NCI-H345 treated with DMSO at 0.1 percent for 48 hours (cell line): Measurements from ENCODE around the gene SERPINA12.
"Not testable (repeated sequence)": the region's sequence is repeated elsewhere in the genome, so short reads cannot be mapped to it uniquely, and the experiment has no call there.

ENCODE experiments used
- DNase-seq: peaks from one replicate; lab custom pipeline; 2025; ENCODE audit not compliant: unreplicated experiment; lab: John Stamatoyannopoulos, UW

Gene SERPINA12

GRCh38 chr14:94538070-94538740 is 28.9 kb upstream of the SERPINA12 start:
- no peak for DNase-seq

- no peak for DNase-seq
Measured at GRCh38 chr14:94536836-94537235, 27.6 kb upstream of the SERPINA12 start.

- DNase-seq: no peak
Measured at GRCh38 chr14:94535506-94535905, 26.2 kb upstream of the SERPINA12 start.

GRCh38 chr14:94532447-94532846 is 23.2 kb upstream of the SERPINA12 start:
- DNase-seq: no peak

- DNase-seq: no peak
Measured at GRCh38 chr14:94531187-94531586, 21.9 kb upstream of the SERPINA12 start.

DNA sequence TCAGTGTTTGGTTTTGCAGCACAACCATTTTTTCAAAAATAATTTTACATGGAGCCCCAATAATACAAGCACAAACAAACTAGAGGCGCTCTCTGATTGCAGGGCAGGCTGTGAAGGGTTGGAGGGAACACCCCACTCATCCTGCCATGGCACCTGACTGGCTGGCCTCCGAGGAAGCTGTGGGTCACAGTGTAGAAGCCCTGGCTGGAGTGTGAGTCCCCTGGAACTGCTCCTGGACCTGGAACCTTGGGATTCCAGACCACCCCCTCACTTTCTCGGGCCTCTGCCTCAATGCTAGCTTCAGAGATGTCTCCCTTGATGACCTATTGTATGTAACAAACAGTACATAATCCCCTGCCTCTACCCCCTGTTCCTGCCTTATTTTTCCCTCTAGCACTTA is 14.8 kb upstream of the SERPINA12 start:
- no peak for DNase-seq

- DNase-seq: no peak
Measured at GRCh38 chr14:94523265-94523664, 14.0 kb upstream of the SERPINA12 start.

GRCh38 chr14:94522115-94522724 is 13.0 kb upstream of the SERPINA12 start:
- DNase-seq: no peak

GRCh38 chr14:94521375-94522114 is 12.3 kb upstream of the SERPINA12 start:
- no peak for DNase-seq

DNA sequence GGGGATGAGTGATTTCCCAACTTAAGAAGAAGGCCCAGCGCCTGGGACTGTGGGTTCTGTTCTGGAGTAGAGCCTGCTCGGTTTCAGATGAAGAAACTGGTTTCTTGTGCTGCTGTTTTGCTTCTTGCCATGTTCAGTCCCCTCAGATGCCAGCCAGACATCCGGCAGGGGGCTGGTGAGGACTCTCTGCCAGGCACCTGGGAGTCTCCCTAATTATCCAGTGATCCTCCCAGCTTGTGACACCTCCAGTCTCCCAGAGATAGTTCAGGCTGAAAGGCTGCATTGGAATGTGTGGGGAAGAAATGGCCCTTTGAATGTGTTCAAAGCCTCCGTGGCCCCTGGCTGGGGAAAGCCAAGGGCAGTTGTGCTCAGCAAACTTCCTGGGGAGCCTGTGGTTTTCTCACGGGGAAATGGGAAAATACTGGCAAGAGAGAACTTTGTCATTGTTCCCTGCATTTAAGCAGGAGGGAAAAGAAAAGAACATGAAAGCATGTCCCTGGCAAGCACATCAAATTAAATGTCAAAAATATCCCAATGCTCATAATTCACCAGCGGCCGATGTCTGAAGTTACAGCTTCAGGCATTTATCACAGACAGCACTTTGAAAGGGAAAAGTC is 8.5 kb upstream of the SERPINA12 start:
- no peak for DNase-seq

GRCh38 chr14:94517248-94517640 is 8.0 kb upstream of the SERPINA12 start:
- DNase-seq: no peak

- no peak for DNase-seq
Measured at GRCh38 chr14:94515856-94516255, 6.6 kb upstream of the SERPINA12 start.

GRCh38 chr14:94515426-94515825 is 6.2 kb upstream of the SERPINA12 start:
- DNase-seq: no peak

- no peak for DNase-seq
Measured at GRCh38 chr14:94514351-94514750, 5.1 kb upstream of the SERPINA12 start.

DNA sequence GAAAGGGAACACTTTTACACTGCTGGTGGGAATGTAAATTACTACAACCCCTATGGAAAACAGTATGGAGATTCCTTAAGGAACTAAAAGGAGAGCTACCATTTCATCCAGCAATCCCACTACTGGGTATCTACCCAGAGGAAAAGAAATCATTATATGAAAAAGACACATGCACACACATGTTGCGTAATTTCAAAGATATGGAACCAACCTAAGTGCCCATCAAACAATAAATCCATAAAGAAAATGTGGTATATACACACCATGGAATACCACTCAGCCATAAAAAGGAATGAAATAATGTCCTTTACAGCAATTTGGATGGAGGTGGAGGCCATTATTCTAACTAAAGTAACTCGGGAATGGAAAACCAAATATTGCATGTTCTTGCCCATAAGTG is 1.2 kb upstream of the SERPINA12 start:
- not testable (repeated sequence) for DNase-seq

- DNase-seq: no peak
Measured at GRCh38 chr14:94505641-94506040, 3.6 kb downstream of the SERPINA12 start.

DNA sequence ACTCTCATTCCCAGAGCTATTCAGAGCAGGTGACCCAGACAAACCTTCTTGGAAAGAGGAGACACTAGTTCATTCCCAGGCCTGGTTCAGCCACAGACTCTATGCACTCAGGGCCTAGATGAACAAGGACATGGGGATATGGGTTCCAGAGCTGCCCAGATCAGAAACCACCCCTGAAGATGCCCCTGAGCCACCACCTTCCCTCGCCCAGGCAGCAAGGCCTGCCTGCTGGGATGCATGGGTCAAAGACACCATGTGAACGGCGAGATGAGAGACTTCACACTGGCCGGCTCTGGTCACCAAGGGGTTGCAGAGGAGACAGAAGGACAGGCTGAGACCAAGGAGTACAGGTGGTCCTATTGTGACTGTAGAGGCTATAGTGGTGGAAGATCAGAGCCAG is 4.1 kb downstream of the SERPINA12 start:
- no peak for DNase-seq

- no peak for DNase-seq
Measured at GRCh38 chr14:94501588-94502516, 7.4 kb downstream of the SERPINA12 start.

DNA sequence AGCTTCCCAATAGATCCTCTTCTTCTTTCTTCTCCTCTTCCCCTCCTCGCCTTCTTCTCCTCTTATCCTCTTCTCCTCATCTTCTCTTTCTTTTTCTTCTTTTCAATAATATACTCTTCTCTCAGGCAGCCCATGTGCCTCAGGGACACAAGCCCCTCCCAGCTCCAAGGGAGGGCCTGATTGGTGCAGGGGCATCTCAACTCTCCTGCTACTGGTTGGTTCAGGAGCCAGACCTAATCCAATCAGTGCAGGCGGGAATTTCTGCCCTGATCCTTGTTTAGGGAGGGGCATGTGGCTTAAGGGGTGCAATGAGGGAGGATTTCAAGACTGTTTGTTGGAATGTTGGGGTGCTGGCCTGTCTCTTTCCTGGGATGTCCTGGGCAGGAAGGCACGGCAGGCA is 9.0 kb downstream of the SERPINA12 start:
- no peak for DNase-seq

DNA sequence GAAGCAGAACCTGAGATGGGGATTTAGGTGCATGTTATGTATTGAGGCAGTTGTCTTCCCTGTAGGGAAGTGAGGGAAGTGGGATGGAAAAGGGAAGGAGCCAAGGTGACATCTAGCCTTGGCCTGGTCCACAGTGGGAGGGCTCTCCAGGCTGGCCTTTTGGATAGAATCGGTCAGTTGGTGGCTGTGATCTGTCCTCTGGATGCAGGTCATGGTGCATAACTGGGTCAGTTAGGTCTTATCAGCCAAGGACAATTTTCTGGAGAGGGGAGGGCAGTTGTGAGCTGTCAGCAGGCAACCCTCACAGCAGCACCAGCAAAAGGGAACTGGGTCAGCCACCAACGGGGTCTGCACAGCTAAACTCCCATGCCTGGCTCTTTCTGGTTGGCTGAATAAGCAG is 9.6 kb downstream of the SERPINA12 start:
- DNase-seq: no peak

- no peak for DNase-seq
Measured at GRCh38 chr14:94498215-94498614, 11.1 kb downstream of the SERPINA12 start.
